T-cell (primary cell): ENCODE data around the gene FBXL13. TPM values are rescaled to one million over a fixed set of nuclear protein-coding genes. Genes with fewer than 3 reads are reported as not detected.

Experiments
- ATAC-seq, 4 experiments: fragments of 200-7000 bp in 3 of 4; fragments of 150-1000 bp in 1 of 4; cut with Tn5 transposase; replicated peaks in 1 of 4; 1 replicate in 3 of 4; 2 replicates in 1 of 4; pipeline ENCODE4 v1.10.0; 2021; ENCODE audit warnings: moderate library complexity in 3 of 4, mild to moderate bottlenecking in 2 of 4, moderate number of reproducible peaks in 1 of 4
- CTCF ChIA-PET, 2 donors: fragments of 300-600 bp; sonication (Branson Sonifier 250); formaldehyde crosslinking; loops; one replicate each; lab custom pipeline; 2022; ENCODE audit warnings: antibody characterized with exemption in 2 of 2; lab: Charles Lee
- POLR2A ChIA-PET, 2 donors: fragments of 300-600 bp; sonication (Branson Sonifier 250); formaldehyde crosslinking; loops; one replicate each; lab custom pipeline; 2022; ENCODE audit warnings: antibody characterized with exemption in 2 of 2; lab: Charles Lee
- DNase-seq, 35 experiments: peaks; one replicate each; pipeline versions ENCODE4 v3.0.0 to v3.0.0-alpha.2; 2013 to 2023
- H3K27ac ChIP-seq: one replicate; pipeline ENCODE4 v1.5.1; 2013; ENCODE audit warnings: low read length
- H3K27me3 ChIP-seq, 2 experiments: replicated peaks in 1 of 2; 1 replicate in 1 of 2; 2 replicates in 1 of 2; pipeline versions ENCODE4 v1.6.1 to v1.7.0; 2013; ENCODE audit warnings: low read length in 1 of 2, mixed read lengths in 1 of 2; ENCODE audit not compliant: control insufficient read depth in 2 of 2, insufficient read depth in 2 of 2; ENCODE audit errors: extremely low read depth in 1 of 2
- H3K36me3 ChIP-seq, 2 donors: 1 replicate in 1 of 2; 2 replicates in 1 of 2; pipeline versions ENCODE4 v1.6.1 to v1.7.0; 2013; ENCODE audit warnings: low read length in 1 of 2; ENCODE audit not compliant: control insufficient read depth in 2 of 2, insufficient read depth in 1 of 2; ENCODE audit errors: extremely low read depth in 1 of 2
- H3K4me1 ChIP-seq, 2 experiments: 1 replicate in 1 of 2; 2 replicates in 1 of 2; pipeline versions ENCODE4 v1.6.1 to v1.7.0; 2013; ENCODE audit warnings: low read length in 2 of 2, mixed read lengths in 1 of 2; ENCODE audit not compliant: insufficient read depth in 2 of 2, control insufficient read depth in 1 of 2; ENCODE audit errors: extremely low read depth in 1 of 2
- H3K4me3 ChIP-seq, 2 donors: 1 replicate in 1 of 2; 2 replicates in 1 of 2; pipeline versions ENCODE4 v1.5.1 to v1.7.0; 2013; ENCODE audit warnings: mild to moderate bottlenecking in 2 of 2, low read length in 1 of 2, moderate library complexity in 1 of 2; ENCODE audit not compliant: control insufficient read depth in 1 of 2; ENCODE audit errors: extremely low read depth in 1 of 2
- H3K9me3 ChIP-seq: 2 replicates; pipeline ENCODE4 v1.7.0; 2013
- H3K27ac Mint-ChIP-seq, 2 donors: one replicate each; pipeline ENCODE4 v1.8.0; 2020 to 2021; ENCODE audit warnings: mild to moderate bottlenecking in 2 of 2, mixed read lengths in 2 of 2
- H3K27me3 Mint-ChIP-seq, 2 donors: one replicate each; pipeline ENCODE4 v1.8.0; 2021 to 2022; ENCODE audit warnings: mixed read lengths in 2 of 2
- H3K36me3 Mint-ChIP-seq: one replicate; pipeline ENCODE4 v1.8.0; 2021; ENCODE audit warnings: mixed read lengths
- H3K4me1 Mint-ChIP-seq, 3 donors: one replicate each; pipeline ENCODE4 v1.8.0; 2020 to 2022; ENCODE audit warnings: mixed read lengths in 3 of 3, mild to moderate bottlenecking in 1 of 3
- H3K4me3 Mint-ChIP-seq, 3 donors: one replicate each; pipeline ENCODE4 v1.8.0; 2020 to 2022; ENCODE audit warnings: mild to moderate bottlenecking in 3 of 3, mixed read lengths in 3 of 3, moderate library complexity in 3 of 3
- H3K9me3 Mint-ChIP-seq, 3 donors: one replicate each; pipeline ENCODE4 v1.8.0; 2020 to 2022; ENCODE audit warnings: mixed read lengths in 3 of 3
- WGBS: methylation state at CpG from one replicate; pipeline ENCODE4 v1.1.5; 2013; ENCODE audit warnings: missing lambda C conversion rate; ENCODE audit not compliant: insufficient coverage; 5-methylcytosine and 5-hydroxymethylcytosine counted together
- total RNA-seq, 35 experiments: library from RNA in 6 of 35; stranded (reverse) in 6 of 35; fragments of 120-200 nt in 1 of 35; gene quantifications; one replicate each; pipeline versions ENCODE4 v1.2.1 to v1.2.4 and lab custom pipeline; 2013 to 2026

FBXL13 gene
- 1 to 10 TPM; 1.3 to 2.7 (median 1.4) TPM for total RNA-seq
- total RNA-seq (2013), result 1.2 TPM
- total RNA-seq (lab: John Stamatoyannopoulos, UW), result 0.75 to 4.3 (median 2.0) reads per million in 29 experiments

- Mint-ChIP-seq H3K27me3 (no peaks in the 10 kb centered on the region), H3K4me3 (peak within 1 kb of the TSS; percentile 95 to 96 (median 95)), H3K4me1 (peaks cover 39 to 46% (median 42%) of the 10 kb centered on the region in 3 donors), H3K36me3 (peaks cover 3% of the 10 kb centered on the region), H3K27ac (peak within 1 kb of the TSS; percentile 91 to 96), H3K9me3 (no peaks in the 10 kb centered on the region)
- ATAC-seq, result peak; percentile 83 to 85 (median 84)
- peak; percentile 77 to 93 (median 86) for DNase-seq
- H3K9me3 ChIP-seq, result no peaks in the 10 kb centered on the region
- H3K4me3 ChIP-seq, result peak within 1 kb of the TSS; percentile 78 to 86
- ChIA-PET CTCF (interaction anchor here (0.8 to 4.1 kb wide), 12 partner anchors 8 to 1954 kb away, joined by 3 to 21 read pairs (median 4); partner anchors contain the start of genes FAM185A (in 1 of the 2) and NAPEPLD (in 1 of the 2)), POLR2A (interaction anchor here (0.6 to 1.2 kb wide), 4 partner anchors 11 to 74 kb away, joined by 3 to 15 read pairs (median 4); partner anchors contain the start of gene NAPEPLD (in 1 of the 2))
- peaks cover 0 to 2% of the 10 kb centered on the region in 2 donors for H3K36me3 ChIP-seq
- peak within 1 kb of the TSS; percentile 68 for H3K27ac ChIP-seq
- under 1% methylated on average over 81 of the region's 83 CpGs for WGBS
- no peaks in the 10 kb centered on the region for H3K27me3 ChIP-seq
- H3K4me1 ChIP-seq, result peaks cover 8 to 26% of the 10 kb centered on the region in 2 experiments
Measured at GRCh38 chr7:103074519-103075336, at the start of gene FBXL13, which contains the start of gene ARMC10. Gene FBXL13, minus strand, starts transcription at chr7:103074796. Gene ARMC10, plus strand, starts transcription at chr7:103075140. Its CDS starts 133 bp downstream, at chr7:103075273.

GRCh38 chr7:103123529-103123928 lies 48.9 kb upstream of the FBXL13 start:
- Histone ChIP-seq H3K4me3 (no peak overlapping the region), H3K9me3 (no peaks in the 10 kb centered on the region), H3K36me3 (peaks cover 10 to 38% of the 10 kb centered on the region in 2 donors), H3K27me3 (no peaks in the 10 kb centered on the region), H3K4me1 (no peaks in the 10 kb centered on the region), H3K27ac (no peak overlapping the region)
- Mint-ChIP-seq H3K27ac (no peak overlapping the region), H3K9me3 (no peaks in the 10 kb centered on the region), H3K4me1 (peaks cover 0 to 10% (median 2%) of the 10 kb centered on the region in 3 donors), H3K4me3 (no peak overlapping the region), H3K27me3 (no peaks in the 10 kb centered on the region), H3K36me3 (peaks cover 59% of the 10 kb centered on the region)
- CTCF ChIA-PET, result no interaction called here
- ATAC-seq, result no peak
- POLR2A ChIA-PET, result no interaction called here
- no peak for DNase-seq
- no CpG with 5 or more reads among the region's 3 CpGs for WGBS

GRCh38 chr7:103121641-103122040 lies 47.0 kb upstream of the FBXL13 start:
- Histone ChIP-seq H3K4me1 (no peaks in the 10 kb centered on the region), H3K36me3 (peaks cover 6 to 25% of the 10 kb centered on the region in 2 donors), H3K27ac (no peak overlapping the region), H3K27me3 (no peaks in the 10 kb centered on the region), H3K4me3 (no peak overlapping the region), H3K9me3 (no peaks in the 10 kb centered on the region)
- Mint-ChIP-seq H3K36me3 (peaks cover 44% of the 10 kb centered on the region), H3K27ac (no peak overlapping the region), H3K4me1 (peaks cover 0 to 10% (median 2%) of the 10 kb centered on the region in 3 donors), H3K9me3 (no peaks in the 10 kb centered on the region), H3K4me3 (no peak overlapping the region), H3K27me3 (no peaks in the 10 kb centered on the region)
- DNase-seq (no peak), ATAC-seq (no peak)
- ChIA-PET POLR2A (no interaction called here), CTCF (no interaction called here)

GRCh38 chr7:103120362-103120761 lies 45.8 kb upstream of the FBXL13 start:
- ATAC-seq, result no peak
- Histone ChIP-seq H3K9me3 (no peaks in the 10 kb centered on the region), H3K4me1 (no peaks in the 10 kb centered on the region), H3K27me3 (no peaks in the 10 kb centered on the region), H3K4me3 (no peak overlapping the region), H3K27ac (no peak overlapping the region), H3K36me3 (peaks cover 6 to 19% of the 10 kb centered on the region in 2 donors)
- no peak for DNase-seq
- Mint-ChIP-seq H3K4me3 (no peak overlapping the region), H3K36me3 (peaks cover 37% of the 10 kb centered on the region), H3K4me1 (peaks cover 0 to 10% (median 2%) of the 10 kb centered on the region in 3 donors), H3K27ac (no peak overlapping the region), H3K9me3 (no peaks in the 10 kb centered on the region), H3K27me3 (no peaks in the 10 kb centered on the region)
- CTCF ChIA-PET, result interaction anchor here (0.5 to 0.6 kb wide), 2 partner anchors 72 to 238 kb away, joined by 3 to 5 read pairs; no protein-coding TSS in a partner anchor
- WGBS, result no CpG with 5 or more reads among the region's 1 CpG
- POLR2A ChIA-PET, result no interaction called here

GRCh38 chr7:103119791-103120291 lies 45.2 kb upstream of the FBXL13 start:
- H3K36me3 Mint-ChIP-seq, result peaks cover 42% of the 10 kb centered on the region
- no peaks in the 10 kb centered on the region for H3K9me3 Mint-ChIP-seq
- H3K36me3 ChIP-seq, result peaks cover 6 to 23% of the 10 kb centered on the region in 2 donors
- ChIA-PET POLR2A (no interaction called here), CTCF (interaction anchor here in 1 of 2 donors (0.6 kb wide), 1 partner anchor 239 kb away, joined by 5 read pairs; no protein-coding TSS in a partner anchor)
- WGBS, result no CpG with 5 or more reads among the region's 11 CpGs
- DNase-seq (no peak), ATAC-seq (no peak)
- H3K27me3 ChIP-seq, result no peaks in the 10 kb centered on the region
- H3K27ac Mint-ChIP-seq, result no peak overlapping the region
- no peaks in the 10 kb centered on the region for H3K4me1 ChIP-seq
- H3K9me3 ChIP-seq, result no peaks in the 10 kb centered on the region
- no peaks in the 10 kb centered on the region for H3K27me3 Mint-ChIP-seq
- H3K4me1 Mint-ChIP-seq, result peaks cover 0 to 10% (median 2%) of the 10 kb centered on the region in 3 donors
- H3K27ac ChIP-seq, result no peak overlapping the region
- H3K4me3 ChIP-seq, result no peak overlapping the region
- H3K4me3 Mint-ChIP-seq, result no peak overlapping the region

- Mint-ChIP-seq H3K9me3 (peaks cover 3 to 5% (median 4%) of the 10 kb centered on the region in 3 donors), H3K36me3 (peaks cover 55% of the 10 kb centered on the region)
- POLR2A ChIA-PET, result no interaction called here
Measured at GRCh38 chr7:103117465-103117864, 42.9 kb upstream of the FBXL13 start.

More at GRCh38 chr7:103117465-103117864, 42.9 kb upstream of the FBXL13 start:
- peaks cover 6 to 16% of the 10 kb centered on the region in 2 donors for H3K36me3 ChIP-seq
- ATAC-seq (no peak), DNase-seq (no peak)
- no peak overlapping the region for H3K27ac Mint-ChIP-seq
- no peaks in the 10 kb centered on the region for H3K9me3 ChIP-seq
- peaks cover 0 to 16% (median 0%) of the 10 kb centered on the region in 3 donors for H3K4me1 Mint-ChIP-seq
- H3K4me3 Mint-ChIP-seq, result no peak overlapping the region
- no peak overlapping the region for H3K27ac ChIP-seq
- CTCF ChIA-PET, result no interaction called here
- no peaks in the 10 kb centered on the region for H3K27me3 Mint-ChIP-seq
- no CpG with 5 or more reads among the region's 2 CpGs for WGBS
- no peak overlapping the region for H3K4me3 ChIP-seq
- H3K27me3 ChIP-seq, result no peaks in the 10 kb centered on the region
- H3K4me1 ChIP-seq, result no peaks in the 10 kb centered on the region
